ENCODE measurements around the gene MOV10L1.
"Not testable (repeated sequence)": the region's sequence is repeated elsewhere in the genome, so short reads cannot be mapped to it uniquely, and the experiment has no call there.

DNA sequence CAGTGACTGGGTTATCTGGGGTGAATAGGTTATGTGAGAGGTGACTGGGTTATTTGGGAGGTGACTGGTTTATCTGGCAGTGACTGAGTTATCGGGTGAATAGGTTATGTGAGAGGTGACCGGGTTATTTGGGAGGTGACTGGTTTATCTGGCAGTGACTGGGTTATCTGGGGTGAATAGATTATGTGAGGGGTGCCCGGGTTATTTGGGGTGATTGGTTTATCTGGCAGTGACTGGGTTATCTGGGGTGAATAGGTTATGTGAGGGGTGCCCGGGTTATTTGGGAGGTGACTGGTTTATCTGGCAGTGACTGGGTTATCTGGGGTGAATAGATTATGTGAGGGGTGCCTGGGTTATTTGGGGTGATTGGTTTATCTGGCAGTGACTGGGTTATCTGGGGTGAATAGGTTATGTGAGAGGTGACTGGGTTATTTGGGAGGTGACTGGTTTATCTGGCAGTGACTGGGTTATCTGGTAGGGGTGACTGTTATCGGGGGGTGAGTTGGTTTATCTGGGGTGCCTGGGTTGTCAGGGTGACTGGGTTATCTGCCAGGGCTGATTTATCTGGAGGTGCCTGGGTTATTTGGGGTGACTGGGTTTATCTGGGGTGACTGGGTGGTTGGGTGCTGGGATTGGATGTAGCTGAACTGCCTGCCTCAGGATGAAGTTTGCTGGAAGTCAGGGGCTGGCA is 78.8 kb downstream of the MOV10L1 start:
- not testable (repeated sequence) for TF ChIP-seq POLR2A (IDR thresholded peaks at IDR 0.05; ENCODE audit: low read depth); EP300 (IDR thresholded peaks at IDR 0.05)
- TF ChIP-seq, protein P1, sequence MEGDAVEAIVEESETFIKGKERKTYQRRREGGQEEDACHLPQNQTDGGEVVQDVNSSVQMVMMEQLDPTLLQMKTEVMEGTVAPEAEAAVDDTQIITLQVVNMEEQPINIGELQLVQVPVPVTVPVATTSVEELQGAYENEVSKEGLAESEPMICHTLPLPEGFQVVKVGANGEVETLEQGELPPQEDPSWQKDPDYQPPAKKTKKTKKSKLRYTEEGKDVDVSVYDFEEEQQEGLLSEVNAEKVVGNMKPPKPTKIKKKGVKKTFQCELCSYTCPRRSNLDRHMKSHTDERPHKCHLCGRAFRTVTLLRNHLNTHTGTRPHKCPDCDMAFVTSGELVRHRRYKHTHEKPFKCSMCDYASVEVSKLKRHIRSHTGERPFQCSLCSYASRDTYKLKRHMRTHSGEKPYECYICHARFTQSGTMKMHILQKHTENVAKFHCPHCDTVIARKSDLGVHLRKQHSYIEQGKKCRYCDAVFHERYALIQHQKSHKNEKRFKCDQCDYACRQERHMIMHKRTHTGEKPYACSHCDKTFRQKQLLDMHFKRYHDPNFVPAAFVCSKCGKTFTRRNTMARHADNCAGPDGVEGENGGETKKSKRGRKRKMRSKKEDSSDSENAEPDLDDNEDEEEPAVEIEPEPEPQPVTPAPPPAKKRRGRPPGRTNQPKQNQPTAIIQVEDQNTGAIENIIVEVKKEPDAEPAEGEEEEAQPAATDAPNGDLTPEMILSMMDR (IDR thresholded peaks at IDR 0.05): not testable (repeated sequence)

Measured in esophagus muscularis mucosa (tissue), 4 donors.